ENCODE measurements around the gene P2RX2. TPM values are rescaled to one million over a fixed set of nuclear protein-coding genes. Genes with fewer than 3 reads are reported as not detected.

The P2RX2 gene
- total and polyA plus RNA-seq, 2 of the 4 experiments (the other 2 are of a cell fraction): not detected

DNA sequence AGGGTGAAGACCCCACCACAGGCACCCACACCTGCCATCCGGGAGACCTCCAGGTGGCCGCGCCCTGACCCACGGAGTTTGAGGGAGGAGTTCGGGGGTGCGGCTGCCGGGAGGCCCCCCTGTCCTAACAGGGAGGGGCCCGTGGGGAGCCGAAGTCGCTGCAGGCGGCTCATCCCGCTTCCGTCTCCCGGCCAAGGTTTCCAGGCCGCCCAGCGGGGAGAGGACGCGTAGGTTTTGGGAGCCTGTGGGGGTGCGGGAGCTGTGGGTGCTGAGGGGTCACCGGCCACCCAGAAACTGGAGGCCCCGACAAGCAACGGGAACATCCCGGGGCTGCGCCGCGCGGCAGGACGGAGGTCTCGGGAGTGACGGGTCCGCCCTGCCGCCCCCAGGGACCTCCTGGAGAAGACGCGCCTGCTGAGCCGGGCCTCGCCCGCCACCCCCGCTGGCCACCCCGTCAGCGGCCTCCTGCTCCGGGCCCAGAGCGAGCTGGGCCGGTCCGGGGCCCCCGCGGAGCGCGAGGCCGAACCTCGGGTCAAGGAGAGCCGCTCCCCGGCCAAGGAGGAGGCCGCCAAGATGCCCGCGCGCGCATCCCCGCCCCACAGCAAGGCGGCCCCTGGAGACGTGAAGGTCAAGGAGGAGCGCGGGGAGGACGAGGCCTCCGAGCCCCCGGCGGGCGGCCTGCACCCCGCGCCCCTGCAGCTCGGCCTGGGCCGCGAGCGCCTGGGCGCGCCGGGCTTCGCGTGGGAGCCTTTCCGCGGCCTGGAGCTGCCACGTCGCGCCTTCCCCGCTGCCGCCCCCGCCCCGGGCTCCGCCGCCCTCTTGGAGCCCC is 35.8 kb upstream of the P2RX2 start:
- no peak overlapping the region for H3K56ac ChIP-seq (ENCODE audit: extremely low read depth, insufficient read depth, low read length)
- H3K18ac ChIP-seq (ENCODE audit: low read depth, low read length): no peak overlapping the region
- no peak overlapping the region for H2BK120ac ChIP-seq (ENCODE audit: low read depth, low read length)
- POLR2A ChIA-PET (ENCODE audit: unreplicated experiment): no interaction called here
- no peak overlapping the region for H3K4me3 ChIP-seq (ENCODE audit: insufficient read depth, low read depth, low read length)
- no peak overlapping the region for H2BK5ac ChIP-seq (ENCODE audit: low read depth, low read length, poor library complexity, severe bottlenecking)
- no peak overlapping the region for H2BK15ac ChIP-seq (ENCODE audit: low read depth, low read length)
- H3K14ac ChIP-seq (replicated peaks; ENCODE audit: low read depth, low read length): no peak overlapping the region
- intact Hi-C loops (cut with micrococcal nuclease) (no loop called here), in situ Hi-C loops (cut with MboI; ENCODE audit: low sequenced_read_pairs) (no loop called here), dilution Hi-C loops (cut with HindIII; ENCODE audit: low sequenced_read_pairs, unreplicated experiment) (no loop called here)
- no peaks in the 10 kb centered on the region for H3K9me1 ChIP-seq (ENCODE audit: insufficient read depth, low read length)
- no peak overlapping the region for H4K5ac ChIP-seq (ENCODE audit: low read depth, low read length)
- no TSS peak for BruUV-seq (replicated peaks)
- no peak for TF ChIP-seq MAZ (IDR thresholded peaks at IDR 0.05; ENCODE audit: borderline replicate concordance, low read depth, low read length)
- TF ChIP-seq, protein P1, sequence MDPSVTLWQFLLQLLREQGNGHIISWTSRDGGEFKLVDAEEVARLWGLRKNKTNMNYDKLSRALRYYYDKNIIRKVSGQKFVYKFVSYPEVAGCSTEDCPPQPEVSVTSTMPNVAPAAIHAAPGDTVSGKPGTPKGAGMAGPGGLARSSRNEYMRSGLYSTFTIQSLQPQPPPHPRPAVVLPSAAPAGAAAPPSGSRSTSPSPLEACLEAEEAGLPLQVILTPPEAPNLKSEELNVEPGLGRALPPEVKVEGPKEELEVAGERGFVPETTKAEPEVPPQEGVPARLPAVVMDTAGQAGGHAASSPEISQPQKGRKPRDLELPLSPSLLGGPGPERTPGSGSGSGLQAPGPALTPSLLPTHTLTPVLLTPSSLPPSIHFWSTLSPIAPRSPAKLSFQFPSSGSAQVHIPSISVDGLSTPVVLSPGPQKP (IDR thresholded peaks at IDR 0.05; ENCODE audit: borderline replicate concordance, low read depth, low read length): no peak
- TF ChIP-seq CHD1 (IDR thresholded peaks at IDR 0.05; ENCODE audit: low read depth, low read length): no peak
- TF ChIP-seq, protein P2, sequence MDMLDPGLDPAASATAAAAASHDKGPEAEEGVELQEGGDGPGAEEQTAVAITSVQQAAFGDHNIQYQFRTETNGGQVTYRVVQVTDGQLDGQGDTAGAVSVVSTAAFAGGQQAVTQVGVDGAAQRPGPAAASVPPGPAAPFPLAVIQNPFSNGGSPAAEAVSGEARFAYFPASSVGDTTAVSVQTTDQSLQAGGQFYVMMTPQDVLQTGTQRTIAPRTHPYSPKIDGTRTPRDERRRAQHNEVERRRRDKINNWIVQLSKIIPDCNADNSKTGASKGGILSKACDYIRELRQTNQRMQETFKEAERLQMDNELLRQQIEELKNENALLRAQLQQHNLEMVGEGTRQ (IDR thresholded peaks at IDR 0.05; ENCODE audit: low read depth, low read length): no peak
- TF ChIP-seq, protein P3, sequence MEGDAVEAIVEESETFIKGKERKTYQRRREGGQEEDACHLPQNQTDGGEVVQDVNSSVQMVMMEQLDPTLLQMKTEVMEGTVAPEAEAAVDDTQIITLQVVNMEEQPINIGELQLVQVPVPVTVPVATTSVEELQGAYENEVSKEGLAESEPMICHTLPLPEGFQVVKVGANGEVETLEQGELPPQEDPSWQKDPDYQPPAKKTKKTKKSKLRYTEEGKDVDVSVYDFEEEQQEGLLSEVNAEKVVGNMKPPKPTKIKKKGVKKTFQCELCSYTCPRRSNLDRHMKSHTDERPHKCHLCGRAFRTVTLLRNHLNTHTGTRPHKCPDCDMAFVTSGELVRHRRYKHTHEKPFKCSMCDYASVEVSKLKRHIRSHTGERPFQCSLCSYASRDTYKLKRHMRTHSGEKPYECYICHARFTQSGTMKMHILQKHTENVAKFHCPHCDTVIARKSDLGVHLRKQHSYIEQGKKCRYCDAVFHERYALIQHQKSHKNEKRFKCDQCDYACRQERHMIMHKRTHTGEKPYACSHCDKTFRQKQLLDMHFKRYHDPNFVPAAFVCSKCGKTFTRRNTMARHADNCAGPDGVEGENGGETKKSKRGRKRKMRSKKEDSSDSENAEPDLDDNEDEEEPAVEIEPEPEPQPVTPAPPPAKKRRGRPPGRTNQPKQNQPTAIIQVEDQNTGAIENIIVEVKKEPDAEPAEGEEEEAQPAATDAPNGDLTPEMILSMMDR (conservative IDR thresholded peaks at IDR 0.05; ENCODE audit: low read depth, low read length): no peak
- TF ChIP-seq POLR2A (IDR thresholded peaks at IDR 0.05; ENCODE audit: low read depth, low read length): no peak
- TF ChIP-seq RAD21 (IDR thresholded peaks at IDR 0.05; ENCODE audit: low read length): no peak
- no peak for TF ChIP-seq MXI1 (IDR thresholded peaks at IDR 0.05; ENCODE audit: borderline replicate concordance, low read depth, low read length)
- TF ChIP-seq RFX5 (IDR thresholded peaks at IDR 0.05; ENCODE audit: low read depth, low read length): no peak
- no peak overlapping the region for H4K8ac ChIP-seq (ENCODE audit: low read depth in 2 of 2, low read length in 2 of 2)
- H3K9me3 ChIP-seq (ENCODE audit: control insufficient read depth, insufficient read depth, low read length): no peaks in the 10 kb centered on the region
- H3K4me1 ChIP-seq (ENCODE audit: control insufficient read depth, insufficient read depth, low read length): no peaks in the 10 kb centered on the region
- ATAC-seq (ENCODE audit: low read depth) (no peak), DNase-seq (no peak)
- H3K23ac ChIP-seq (ENCODE audit: low read depth, low read length): no peak overlapping the region
- no peak overlapping the region for H4K91ac ChIP-seq (ENCODE audit: insufficient read depth, low read depth, low read length)
- H2AK9ac ChIP-seq (replicated peaks; ENCODE audit: low read depth, low read length, poor library complexity): no peak overlapping the region
- H2BK20ac ChIP-seq (ENCODE audit: low read depth, low read length): no peak overlapping the region
- H4K20me1 ChIP-seq (ENCODE audit: insufficient read depth, low read length): no peaks in the 10 kb centered on the region
- 82% methylated on average over 49 of the region's 89 CpGs; no CpG with 5 or more reads in 1 of the 2 experiments for WGBS, 2 experiments (ENCODE audit: extremely low coverage in 2 of 2, insufficient read length in 1 of 2)
- H3K27ac ChIP-seq (ENCODE audit: insufficient read depth, low read length): no peak overlapping the region
- peaks cover 19% of the 10 kb centered on the region for H3K36me3 ChIP-seq (ENCODE audit: control insufficient read depth, insufficient read depth, low read length)
- no peak overlapping the region for H3K4ac ChIP-seq (ENCODE audit: low read depth, low read length)
- H3K4me2 ChIP-seq (ENCODE audit: low read depth, low read length): no peak overlapping the region
- no peak overlapping the region for H3K9ac ChIP-seq (ENCODE audit: low read depth, low read length)
- H3K79me1 ChIP-seq (ENCODE audit: low read depth in 1 of 2, low read length in 2 of 2): no peaks in the 10 kb centered on the region
- no peaks in the 10 kb centered on the region for H3K27me3 ChIP-seq (ENCODE audit: control insufficient read depth, insufficient read depth, low read length)
- no peak overlapping the region for H2AFZ ChIP-seq (replicated peaks; ENCODE audit: low read length, poor library complexity)
- no peak overlapping the region for H2AK5ac ChIP-seq (ENCODE audit: low read depth, low read length)
- CTCF ChIA-PET: no interaction called here

Data from IMR-90 (cell line).